Liver (tissue), 9 donors: ENCODE measurements around the gene RAB28. TPM values are rescaled to one million over a fixed set of nuclear protein-coding genes. Genes with fewer than 3 reads are reported as not detected.

ENCODE experiments used
- DNase-seq: peaks from one replicate; pipeline ENCODE4 v3.0.0-alpha.2; 2017; ENCODE audit warnings: low spot score
- H3K27ac ChIP-seq, 2 donors: one replicate each; pipeline ENCODE4 v1.7.0; 2013; ENCODE audit warnings: inconsistent platforms in 2 of 2, low read length in 2 of 2, control low read depth in 1 of 2, low read depth in 1 of 2, mild to moderate bottlenecking in 1 of 2
- H3K27me3 ChIP-seq, 4 donors: one replicate each; pipeline versions ENCODE4 v1.6.1 to v1.7.0; 2013; ENCODE audit warnings: low read length in 3 of 4, inconsistent platforms in 1 of 4, mild to moderate bottlenecking in 1 of 4, moderate library complexity in 1 of 4; ENCODE audit not compliant: control insufficient read depth in 4 of 4, insufficient read depth in 4 of 4
- H3K36me3 ChIP-seq, 4 donors: one replicate each; pipeline versions ENCODE4 v1.6.1 to v1.7.0; 2013; ENCODE audit warnings: low read length in 3 of 4, mild to moderate bottlenecking in 3 of 4, low read depth in 1 of 4, moderate library complexity in 1 of 4; ENCODE audit not compliant: control insufficient read depth in 4 of 4, insufficient read depth in 3 of 4
- H3K4me1 ChIP-seq, 4 donors: one replicate each; pipeline versions ENCODE4 v1.6.1 to v1.7.0; 2013; ENCODE audit warnings: low read length in 3 of 4, mild to moderate bottlenecking in 3 of 4, moderate library complexity in 1 of 4; ENCODE audit not compliant: control insufficient read depth in 4 of 4, insufficient read depth in 4 of 4
- H3K4me3 ChIP-seq, 3 donors: one replicate each; pipeline versions ENCODE4 v1.6.1 to v1.7.0; 2013; ENCODE audit warnings: low read length in 3 of 3, control low read depth in 1 of 3, low read depth in 1 of 3, mild to moderate bottlenecking in 1 of 3
- H3K9ac ChIP-seq, 2 donors: one replicate each; pipeline ENCODE4 v1.7.0; 2013; ENCODE audit warnings: low read length in 2 of 2, mild to moderate bottlenecking in 2 of 2, moderate library complexity in 2 of 2, control low read depth in 1 of 2, low read depth in 1 of 2
- H3K9me3 ChIP-seq, 4 donors: one replicate each; pipeline versions ENCODE4 v1.6.1 to v1.7.0; 2013; ENCODE audit warnings: low read length in 3 of 4; ENCODE audit not compliant: control insufficient read depth in 4 of 4
- ATF3 ChIP-seq: IDR thresholded peaks from 2 replicates; pipeline ENCODE4 v1.6.1; 2016; ENCODE audit warnings: antibody characterized with exemption
- CTCF ChIP-seq: fragments of 150-350 bp; IDR thresholded peaks from 2 replicates; pipeline ENCODE4 v1.5.1; 2017; ENCODE audit warnings: improper control_type of control experiment, low read depth, low read length; ENCODE audit not compliant: missing input control
- EGR1 ChIP-seq, 2 donors: IDR thresholded peaks; 2 replicates each; pipeline ENCODE4 v1.6.1; 2016 to 2018; ENCODE audit warnings: antibody characterized with exemption in 2 of 2, low read depth in 2 of 2
- FOXA1 ChIP-seq: IDR thresholded peaks from 2 replicates; pipeline ENCODE4 v1.6.1; 2016; ENCODE audit warnings: antibody characterized with exemption
- FOXA2 ChIP-seq: IDR thresholded peaks from 2 replicates; pipeline ENCODE4 v1.6.1; 2016; ENCODE audit warnings: antibody characterized with exemption
- GABPA ChIP-seq, 2 donors: IDR thresholded peaks in 1 of 2; conservative IDR thresholded peaks in 1 of 2; 2 replicates each; pipeline ENCODE4 v1.6.1; 2016; ENCODE audit warnings: antibody characterized with exemption in 2 of 2, mild to moderate bottlenecking in 1 of 2, moderate library complexity in 1 of 2
- HNF4A ChIP-seq, 2 donors: conservative IDR thresholded peaks; 2 replicates each; pipeline ENCODE4 v1.6.1; 2016; ENCODE audit warnings: antibody characterized with exemption in 2 of 2, mild to moderate bottlenecking in 2 of 2
- HNF4G ChIP-seq: IDR thresholded peaks from 2 replicates; pipeline ENCODE4 v1.6.1; 2016; ENCODE audit warnings: antibody characterized with exemption
- JUND ChIP-seq, 2 donors: IDR thresholded peaks; 2 replicates each; pipeline ENCODE4 v1.6.1; 2016; ENCODE audit warnings: antibody characterized with exemption in 2 of 2
- MAX ChIP-seq: IDR thresholded peaks from 2 replicates; pipeline ENCODE4 v1.6.1; 2016; ENCODE audit warnings: antibody characterized with exemption
- NR2F2 ChIP-seq: IDR thresholded peaks from 2 replicates; pipeline ENCODE4 v1.6.1; 2016; ENCODE audit warnings: antibody characterized with exemption
- RAD21 ChIP-seq, 2 donors: IDR thresholded peaks; 2 replicates each; pipeline ENCODE4 v1.6.1; 2016; ENCODE audit warnings: antibody characterized with exemption in 2 of 2, mild to moderate bottlenecking in 2 of 2
- REST ChIP-seq: IDR thresholded peaks from 2 replicates; pipeline ENCODE4 v1.6.1; 2016; ENCODE audit warnings: antibody characterized with exemption, mild to moderate bottlenecking
- RXRA ChIP-seq, 2 donors: IDR thresholded peaks; 2 replicates each; pipeline ENCODE4 v1.6.1; 2017 to 2018; ENCODE audit warnings: antibody characterized with exemption in 2 of 2, mild to moderate bottlenecking in 1 of 2
- SP1 ChIP-seq: IDR thresholded peaks from 2 replicates; pipeline ENCODE4 v1.6.1; 2018; ENCODE audit warnings: antibody characterized with exemption, mild to moderate bottlenecking
- TAF1 ChIP-seq: conservative IDR thresholded peaks from 2 replicates; pipeline ENCODE4 v1.6.1; 2016; ENCODE audit warnings: antibody characterized with exemption, mild to moderate bottlenecking
- YY1 ChIP-seq: IDR thresholded peaks from 2 replicates; pipeline ENCODE4 v1.6.1; 2016; ENCODE audit warnings: antibody characterized with exemption, mild to moderate bottlenecking
- ZBTB33 ChIP-seq: IDR thresholded peaks from 2 replicates; pipeline ENCODE4 v1.6.1; 2016; ENCODE audit warnings: antibody characterized with exemption
- WGBS: extraction: QIAGEN DNeasy Blood & Tissue Kit; methylation state at CpG from one replicate; pipeline ENCODE4 v1.1.7; 2013; 5-methylcytosine and 5-hydroxymethylcytosine counted together
- polyA plus RNA-seq, 2 donors: library from polyadenylated mRNA; stranded (reverse) in 1 of 2; unstranded in 1 of 2; fragments of 200-250 nt in 1 of 2; fragments of >200 nt in 1 of 2; fragmentation: Nextera tagmentation in 1 of 2; extraction: Ambion mirVana in 1 of 2; gene quantifications; one replicate each; pipeline versions ENCODE4 v1.2.1 to v1.2.3, GENCODE V29; 2013 to 2015
- total RNA-seq, 2 donors: library from RNA; depleted of rRNA; stranded (reverse); fragments of >200 nt; gene quantifications; one replicate each; pipeline ENCODE4 v1.2.3, GENCODE V29; 2014
- donor health status: healthy.
- donor health status: healthy.
- donor health status: healthy.
- donor health status: healthy.
- donor health status: healthy.

Gene RAB28
- total and polyA plus RNA-seq, 4 donors: 3.9 to 7.7 (median 6.8) TPM

GRCh38 chr4:13455411-13455810 lies 28.7 kb downstream of the RAB28 start:
- no peak for DNase-seq
- Histone ChIP-seq H3K27me3 (no peaks in the 10 kb centered on the region), H3K4me1 (no peaks in the 10 kb centered on the region), H3K27ac (no peak overlapping the region), H3K9ac (no peak overlapping the region), H3K36me3 (peaks cover 0 to 11% (median 6%) of the 10 kb centered on the region in 4 donors), H3K4me3 (no peak overlapping the region), H3K9me3 (no peaks in the 10 kb centered on the region)
- TF ChIP-seq ZBTB33 (no peak), EGR1 (IDR thresholded peaks at IDR 0.05; ENCODE audit: low read depth in 2 of 2) (no peak), SP1 (no peak), RAD21 (IDR thresholded peaks at IDR 0.05) (no peak), TAF1 (no peak), GABPA (IDR thresholded peaks at IDR 0.05 in 1 of 2, conservative IDR thresholded peaks at IDR 0.05 in 1 of 2) (no peak), ATF3 (no peak), YY1 (no peak), HNF4G (no peak), JUND (IDR thresholded peaks at IDR 0.05) (no peak), REST (no peak), HNF4A (conservative IDR thresholded peaks at IDR 0.05) (no peak), FOXA1 (no peak), RXRA (IDR thresholded peaks at IDR 0.05) (no peak), FOXA2 (no peak), CTCF (no peak), NR2F2 (no peak), MAX (no peak)
- WGBS: 97% methylated on average over 4 of the region's 4 CpGs
